SU-DHL-6 (cell line): ENCODE data around the gene ILF2.

Source experiments
- EZH2phosphoT487 ChIP-seq: fragments of 200-600 bp; sonication (generic), shearing (Covaris generic); conservative IDR thresholded peaks from 2 replicates; pipeline ENCODE4 v1.6.1; 2018; ENCODE audit warnings: mild to moderate bottlenecking, antibody characterized with exemption, low read length, moderate library complexity, mixed read lengths
- TF ChIP-seq, protein P1 (sequence below): fragments of 200-600 bp; sonication (generic); IDR thresholded peaks from one replicate; pipeline ENCODE4 v1.5.1; 2017; ENCODE audit warnings: antibody characterized with exemption, mild to moderate bottlenecking, low read length, moderate library complexity; ENCODE audit not compliant: insufficient read depth, poor library complexity, severe bottlenecking

- TF ChIP-seq, protein P1, sequence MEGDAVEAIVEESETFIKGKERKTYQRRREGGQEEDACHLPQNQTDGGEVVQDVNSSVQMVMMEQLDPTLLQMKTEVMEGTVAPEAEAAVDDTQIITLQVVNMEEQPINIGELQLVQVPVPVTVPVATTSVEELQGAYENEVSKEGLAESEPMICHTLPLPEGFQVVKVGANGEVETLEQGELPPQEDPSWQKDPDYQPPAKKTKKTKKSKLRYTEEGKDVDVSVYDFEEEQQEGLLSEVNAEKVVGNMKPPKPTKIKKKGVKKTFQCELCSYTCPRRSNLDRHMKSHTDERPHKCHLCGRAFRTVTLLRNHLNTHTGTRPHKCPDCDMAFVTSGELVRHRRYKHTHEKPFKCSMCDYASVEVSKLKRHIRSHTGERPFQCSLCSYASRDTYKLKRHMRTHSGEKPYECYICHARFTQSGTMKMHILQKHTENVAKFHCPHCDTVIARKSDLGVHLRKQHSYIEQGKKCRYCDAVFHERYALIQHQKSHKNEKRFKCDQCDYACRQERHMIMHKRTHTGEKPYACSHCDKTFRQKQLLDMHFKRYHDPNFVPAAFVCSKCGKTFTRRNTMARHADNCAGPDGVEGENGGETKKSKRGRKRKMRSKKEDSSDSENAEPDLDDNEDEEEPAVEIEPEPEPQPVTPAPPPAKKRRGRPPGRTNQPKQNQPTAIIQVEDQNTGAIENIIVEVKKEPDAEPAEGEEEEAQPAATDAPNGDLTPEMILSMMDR = no peak
- TF ChIP-seq EZH2phosphoT487 = no peak
These were observed 28.3 kb upstream of the ILF2 start for GRCh38 chr1:153698923-153699714.
